K562 (cell line): ENCODE data around the gene AQP2. TPM values are rescaled to one million over a fixed set of nuclear protein-coding genes. Genes with fewer than 3 reads are reported as not detected.
"Not testable (repeated sequence)": the region's sequence is repeated elsewhere in the genome, so short reads cannot be mapped to it uniquely, and the experiment has no call there.

Source experiments
- ATAC-seq: fragments of 200-7000 bp; cut with Tn5 transposase; 3 replicates; pipeline ENCODE4 v1.9.1; 2020; ENCODE audit warnings: moderate library complexity
- BruUV-seq: library from RNA; stranded (reverse); fragments of 400-500 nt; replicated peaks from 2 replicates; lab custom pipeline; 2021; lab: Mats Ljungman, UMichigan
- CTCF ChIA-PET: fragments of 300-600 bp; formaldehyde crosslinking; extraction: SDS; loops from one replicate; lab custom pipeline; 2021; ENCODE audit warnings: low intra/inter-chr PET ratio; lab: Yijun Ruan, JAX
- POLR2A ChIA-PET: fragments of 300-600, 350-650 bp; sonication (Branson Sonifier 250); formaldehyde crosslinking; extraction: SDS; loops from one replicate; lab custom pipeline; 2021; ENCODE audit warnings: antibody characterized with exemption, inconsistent platforms; lab: Yijun Ruan, JAX
- DNase-seq, 4 experiments: peaks; one replicate each; pipeline versions ENCODE4 v3.0.0 to v3.0.0-alpha.2; 2011 to 2018; ENCODE audit warnings: low spot score in 3 of 4, mixed read lengths in 3 of 4; ENCODE audit errors: extremely low read depth in 1 of 4
- FAIRE-seq: peaks from 2 replicates; lab custom pipeline; 2011; peaks lifted over from hg19 to GRCh38; lab: Jason Lieb, UNC
- H2AFZ ChIP-seq: 2 replicates; pipeline ENCODE4 v1.6.0; 2011; ENCODE audit warnings: low read depth, low read length, control low read depth, inconsistent platforms
- H3K27ac ChIP-seq: fragments of 200-600 bp; 3 replicates; pipeline ENCODE4 v1.8.0; 2011; ENCODE audit warnings: low read depth, mild to moderate bottlenecking, control low read depth, inconsistent platforms, low read length, moderate library complexity, mixed read lengths; ENCODE audit errors: extremely low read depth
- H3K27me3 ChIP-seq, 2 experiments: fragments of 300-600 bp in 1 of 2; 2 replicates in 1 of 2; 3 replicates in 1 of 2; pipeline versions ENCODE4 v1.6.0 to v1.8.0; 2011; ENCODE audit warnings: inconsistent platforms in 2 of 2, low read length in 2 of 2, mild to moderate bottlenecking in 1 of 2, mixed read lengths in 1 of 2, moderate library complexity in 1 of 2; ENCODE audit not compliant: control insufficient read depth in 2 of 2, insufficient read depth in 2 of 2
- H3K36me3 ChIP-seq: fragments of 300-600 bp; 3 replicates; pipeline ENCODE4 v1.8.0; 2011; ENCODE audit warnings: mild to moderate bottlenecking, low read length, inconsistent platforms; ENCODE audit not compliant: control insufficient read depth, insufficient read depth
- H3K4me1 ChIP-seq, 2 experiments: fragments of 200-600 bp in 1 of 2; replicated peaks in 1 of 2; 2 replicates in 1 of 2; 3 replicates in 1 of 2; pipeline versions ENCODE4 v1.5.1 to v1.8.0; 2011; ENCODE audit warnings: inconsistent platforms in 2 of 2, low read length in 2 of 2, mild to moderate bottlenecking in 1 of 2, mixed read lengths in 1 of 2, moderate library complexity in 1 of 2; ENCODE audit not compliant: control insufficient read depth in 2 of 2, insufficient read depth in 2 of 2
- H3K4me2 ChIP-seq: 2 replicates; pipeline ENCODE4 v1.6.1; 2011; ENCODE audit warnings: low read length, control low read depth, inconsistent platforms, mixed read lengths; ENCODE audit not compliant: insufficient read depth
- H3K4me3 ChIP-seq: fragments of 200-600 bp; sonication (generic), shearing (Covaris generic); 2 replicates; pipeline ENCODE4 v1.5.1; 2016; ENCODE audit warnings: control low read depth, inconsistent platforms
- H3K79me2 ChIP-seq: fragments of 200-600 bp; 3 replicates; pipeline ENCODE4 v1.8.0; 2011; ENCODE audit warnings: low read length, inconsistent platforms; ENCODE audit not compliant: control insufficient read depth, insufficient read depth
- H3K9ac ChIP-seq, 2 experiments: 2 replicates each; pipeline versions ENCODE4 v1.6.0 to v1.6.1; 2011; ENCODE audit warnings: low read depth in 2 of 2, low read length in 2 of 2, control low read depth in 1 of 2, inconsistent platforms in 1 of 2, mild to moderate bottlenecking in 1 of 2, mixed read lengths in 1 of 2; ENCODE audit not compliant: insufficient read depth in 1 of 2
- H3K9me1 ChIP-seq: one replicate; pipeline ENCODE4 v1.6.0; 2011; ENCODE audit warnings: inconsistent platforms, mild to moderate bottlenecking, low read length, moderate library complexity; ENCODE audit not compliant: control insufficient read depth, insufficient read depth
- H3K9me3 ChIP-seq: replicated peaks from 2 replicates; pipeline ENCODE4 v1.5.1; 2011; ENCODE audit warnings: low read depth, low read length, inconsistent platforms; ENCODE audit not compliant: control insufficient read depth, insufficient read depth
- H4K20me1 ChIP-seq: replicated peaks from 2 replicates; pipeline ENCODE4 v1.6.1; 2011; ENCODE audit warnings: low read length, inconsistent platforms, mixed read lengths; ENCODE audit not compliant: control insufficient read depth, insufficient read depth
- CEBPB ChIP-seq: fragments of 450-650 bp; IDR thresholded peaks from 2 replicates; pipeline ENCODE4 v1.6.1; 2016; ENCODE audit warnings: missing genetic modification characterization, missing compliant biosample characterization
- ELK3 ChIP-seq: fragments of 450-650 bp; formaldehyde crosslinking; IDR thresholded peaks from 2 replicates; pipeline ENCODE4 v1.4.0; 2020; ENCODE audit warnings: mild to moderate bottlenecking
- HEY1 ChIP-seq: fragments of 250-450 bp; sonication (Bioruptor Pico); IDR thresholded peaks from 2 replicates; pipeline ENCODE4 v1.5.0; 2020; ENCODE audit warnings: mild to moderate bottlenecking, moderate library complexity, borderline replicate concordance
- LARP7 ChIP-seq: fragments of 450-650 bp; IDR thresholded peaks from 2 replicates; pipeline ENCODE4 v1.6.1; 2016
- MYNN ChIP-seq, 2 experiments: sonication (generic); formaldehyde crosslinking in 1 of 2; IDR thresholded peaks; 2 replicates each; pipeline versions ENCODE4 v1.5.0 to v1.6.1; 2016 to 2020; ENCODE audit warnings: antibody characterized with exemption in 1 of 2, missing genetic modification reagents in 1 of 2
- RNF2 ChIP-seq: sonication (generic); IDR thresholded peaks from 2 replicates; pipeline ENCODE4 v1.6.1; 2016
- SIN3B ChIP-seq: fragments of 450-650 bp; IDR thresholded peaks from 2 replicates; pipeline ENCODE4 v1.6.1; 2017; ENCODE audit warnings: low read depth, mild to moderate bottlenecking, moderate library complexity
- VEZF1 ChIP-seq: fragments of 200-800 bp; sonication (Bioruptor generic); IDR thresholded peaks from 2 replicates; pipeline ENCODE4 v1.6.1; 2017; ENCODE audit warnings: missing genetic modification characterization, missing compliant biosample characterization
- WGBS: fragments of 100-300 bp; shearing (Covaris generic); methylation state at CpG from one replicate; pipeline ENCODE4 v1.1.6; 2016; ENCODE audit warnings: low coverage, mixed read lengths; ENCODE audit not compliant: insufficient coverage; ENCODE audit errors: missing lambda C conversion rate; 5-methylcytosine and 5-hydroxymethylcytosine counted together
- in situ Hi-C: fragments of 300-500 bp; cut with MboI; formaldehyde crosslinking; loops from 4 replicates; pipeline ENCODE4 v1.15.0; 2018; ENCODE audit warnings: inconsistent platforms, mixed read lengths
- intact Hi-C: fragments of 100-400 bp; cut with micrococcal nuclease; formaldehyde crosslinking; loops from 2 replicates; pipeline ENCODE4 v1.14.2; 2022
- polyA plus RNA-seq, 8 experiments: library from polyadenylated mRNA; depleted of rRNA in 4 of 8; stranded (reverse) in 5 of 8; unstranded in 3 of 8; fragments of >200 nt; fragmentation: Nextera tagmentation in 2 of 8; fragmentation: Illumina TruSeq in 1 of 8; extraction: Ambion mirVana in 2 of 8; extraction: Trizol in 1 of 8; gene quantifications; 2 replicates each; pipeline versions ENCODE4 v1.2.1 to v1.2.3, GENCODE V29; 2011 to 2014; ENCODE audit warnings: inconsistent platforms in 1 of 8, missing spikeins in 1 of 8
- total RNA-seq, 7 experiments: library from RNA; depleted of rRNA in 6 of 7; stranded (reverse); fragments of >200 nt in 6 of 7; fragmentation: Illumina TruSeq in 2 of 7; extraction: Trizol in 2 of 7; gene quantifications; 2 replicates each; pipeline versions ENCODE4 v1.2.1 to v1.2.3, GENCODE V29; 2011 to 2021; ENCODE audit warnings: low replicate concordance in 1 of 7

The AQP2 gene
- total and polyA plus RNA-seq, 9 of the 15 experiments (the other 6 are each of a cell fraction or from before 2014, with no cell fraction given): not detected

- in situ Hi-C loops, H4K20me1 ChIP-seq, H3K9me1 ChIP-seq, H3K9me3 ChIP-seq, BruUV-seq, H3K4me2 ChIP-seq, H3K4me3 ChIP-seq, H3K27me3 ChIP-seq, DNase-seq, H3K27ac ChIP-seq, H3K9ac ChIP-seq, FAIRE-seq, CTCF ChIA-PET, intact Hi-C loops, H3K79me2 ChIP-seq, ATAC-seq, H2AFZ ChIP-seq: not testable (repeated sequence)
- 47% methylated on average over 3 of the region's 3 CpGs for WGBS
- H3K4me1 ChIP-seq: peaks cover 14 to 17% of the 10 kb centered on the region in 2 experiments; a peak in 4 of 5 replicates
- POLR2A ChIA-PET: interaction anchor here (0.9 to 1.2 kb wide), 4 partner anchors 8 to 27 kb away, joined by 3 to 5 read pairs (median 4); no protein-coding TSS in a partner anchor
- peaks cover 57% of the 10 kb centered on the region for H3K36me3 ChIP-seq
These were observed 35.9 kb downstream of the AQP2 start for GRCh38 chr12:49986476-49986875.

- 74% methylated on average over 4 of the region's 4 CpGs for WGBS
- TF ChIP-seq RNF2 (no peak), SIN3B (no peak), ELK3 (CRISPR knock-in tag) (no peak), MYNN (IDR thresholded peaks at IDR 0.05) (no peak), MYNN (CRISPR knock-in tag; IDR thresholded peaks at IDR 0.05) (no peak), HEY1 (no peak), LARP7 (no peak), VEZF1 (CRISPR knock-in tag) (no peak), CEBPB (tag) (0 out of 2 replicates have a peak, but pooled peaks have one; percentile 29)
- no peak overlapping the region for H2AFZ ChIP-seq
- no peaks in the 10 kb centered on the region for H3K9me1 ChIP-seq
- no peak overlapping the region for H3K4me3 ChIP-seq
- H3K9me3 ChIP-seq: no peaks in the 10 kb centered on the region
- no TSS peak for BruUV-seq
- ATAC-seq (no peak), FAIRE-seq (no peak), DNase-seq (no peak)
- H3K9ac ChIP-seq: no peak overlapping the region
- no peak overlapping the region for H3K27ac ChIP-seq
- ChIA-PET CTCF (no interaction called here), POLR2A (interaction anchor here (0.6 to 1.0 kb wide), 2 partner anchors 38 to 259 kb away, joined by 3 read pairs; partner anchors contain the start of gene RACGAP1)
- peaks cover 14 to 16% of the 10 kb centered on the region in 2 experiments; a peak in 4 of 5 replicates for H3K4me1 ChIP-seq
- H4K20me1 ChIP-seq: peaks cover 5% of the 10 kb centered on the region; the same call in 1 of the 2 replicates
- in situ Hi-C loops (no loop called here), intact Hi-C loops (no loop called here)
- peaks cover 70% of the 10 kb centered on the region for H3K36me3 ChIP-seq
- H3K27me3 ChIP-seq: no peaks in the 10 kb centered on the region
- H3K4me2 ChIP-seq: no peak overlapping the region
- no peaks in the 10 kb centered on the region for H3K79me2 ChIP-seq
These were observed 37.2 kb downstream of the AQP2 start for GRCh38 chr12:49987625-49988303.
